Smooth muscle cell (in vitro differentiated cells): Measurements from ENCODE around the gene PI4KA. TPM values are rescaled to one million over a fixed set of nuclear protein-coding genes. Genes with fewer than 3 reads are reported as not detected.
"Not testable (repeated sequence)": the region's sequence is repeated elsewhere in the genome, so short reads cannot be mapped to it uniquely, and the experiment has no call there.

Source experiments
- DNase-seq: peaks from one replicate; lab custom pipeline; 2025; ENCODE audit not compliant: unreplicated experiment; lab: John Stamatoyannopoulos, UW
- H2AFZ ChIP-seq: fragments of 200-600 bp; sonication (generic); 2 replicates; pipeline ENCODE4 v1.6.0; 2016; ENCODE audit warnings: antibody characterized with exemption, low read depth, mild to moderate bottlenecking
- H3F3A ChIP-seq: fragments of 200-600 bp; sonication (generic); 2 replicates; pipeline ENCODE4 v1.6.0; 2017; ENCODE audit warnings: antibody characterized with exemption, low read depth
- H3K27ac ChIP-seq: fragments of 200-600 bp; sonication (generic); 2 replicates; pipeline ENCODE4 v1.5.1; 2016; ENCODE audit warnings: low read depth, mild to moderate bottlenecking
- H3K27me3 ChIP-seq: fragments of 200-600 bp; sonication (generic); 2 replicates; pipeline ENCODE4 v1.6.1; 2016; ENCODE audit warnings: low read depth, mild to moderate bottlenecking
- H3K36me3 ChIP-seq: fragments of 200-600 bp; sonication (generic); 2 replicates; pipeline ENCODE4 v1.5.1; 2016; ENCODE audit warnings: low read depth
- H3K4me1 ChIP-seq: fragments of 200-600 bp; sonication (generic); 2 replicates; pipeline ENCODE4 v1.5.1; 2016; ENCODE audit warnings: low read depth
- H3K4me2 ChIP-seq: fragments of 200-600 bp; sonication (generic); 2 replicates; pipeline ENCODE4 v1.6.0; 2016; ENCODE audit warnings: mild to moderate bottlenecking
- H3K4me3 ChIP-seq: fragments of 200-600 bp; sonication (generic); 2 replicates; pipeline ENCODE4 v1.5.1; 2016; ENCODE audit warnings: mild to moderate bottlenecking
- H3K79me2 ChIP-seq: fragments of 200-600 bp; sonication (generic); 2 replicates; pipeline ENCODE4 v1.6.0; 2016; ENCODE audit warnings: low read depth, mild to moderate bottlenecking
- H3K9ac ChIP-seq: fragments of 200-600 bp; sonication (generic); 2 replicates; pipeline ENCODE4 v1.6.0; 2016; ENCODE audit warnings: low read depth
- H3K9me3 ChIP-seq: fragments of 200-600 bp; sonication (generic); replicated peaks from 2 replicates; pipeline ENCODE4 v1.5.1; 2016; ENCODE audit warnings: low read depth
- H4K20me1 ChIP-seq: fragments of 200-600 bp; sonication (generic); 2 replicates; pipeline ENCODE4 v1.6.0; 2016; ENCODE audit warnings: low read depth
- CTCF ChIP-seq: fragments of 200-600 bp; sonication (generic); IDR thresholded peaks from 2 replicates; pipeline ENCODE4 v1.5.1; 2017; ENCODE audit warnings: borderline replicate concordance, mild to moderate bottlenecking, antibody characterized with exemption; ENCODE audit not compliant: insufficient read depth, poor library complexity, severe bottlenecking
- WGBS: methylation state at CpG from one replicate; pipeline ENCODE4 v1.1.7; 2016; ENCODE audit warnings: low lambda C conversion rate; 5-methylcytosine and 5-hydroxymethylcytosine counted together
- polyA plus RNA-seq: library from polyadenylated mRNA; unstranded; fragments of >200 nt; fragmentation: Nextera tagmentation; extraction: Ambion mirVana; gene quantifications from 2 replicates; pipeline ENCODE4 v1.2.1, GENCODE V29; 2016
- total RNA-seq: library from RNA; depleted of rRNA; stranded (reverse); fragments of >200 nt; gene quantifications from 2 replicates; pipeline ENCODE4 v1.2.3, GENCODE V29; 2014

Gene PI4KA
- total and polyA plus RNA-seq, 2 experiments from 2014 or later: 23.5 to 33.2 TPM

GRCh38 chr22:20773793-20774212, 84.8 kb downstream of the PI4KA start, which contains the start of gene SERPIND1:
SERPIND1 (plus strand) TSS chr22:20774113; CDS start chr22:20779313, 5,200 bp downstream.
- Histone ChIP-seq H3K4me3 (no peak within 1 kb of the TSS), H3F3A (no peaks in the 10 kb centered on the region), H3K27ac (no peak within 1 kb of the TSS), H3K9ac (no peak within 1 kb of the TSS), H3K9me3 (no peaks in the 10 kb centered on the region), H3K27me3 (no peaks in the 10 kb centered on the region), H3K4me1 (no peaks in the 10 kb centered on the region), H4K20me1 (no peaks in the 10 kb centered on the region), H3K79me2 (no peaks in the 10 kb centered on the region), H3K4me2 (no peak within 1 kb of the TSS), H2AFZ (no peak within 1 kb of the TSS), H3K36me3 (no peaks in the 10 kb centered on the region)
- TF ChIP-seq CTCF: no peak
- 89% methylated on average over 4 of the region's 4 CpGs for WGBS
- no peak for DNase-seq

- H3F3A ChIP-seq: no peaks in the 10 kb centered on the region
- H3K9me3 ChIP-seq: no peaks in the 10 kb centered on the region
- no peaks in the 10 kb centered on the region for H4K20me1 ChIP-seq
- no peaks in the 10 kb centered on the region for H3K4me1 ChIP-seq
- H3K27me3 ChIP-seq: no peaks in the 10 kb centered on the region
- no peak overlapping the region for H3K4me3 ChIP-seq
- no peak overlapping the region for H3K4me2 ChIP-seq
- no peak for TF ChIP-seq CTCF
- H3K27ac ChIP-seq: no peak overlapping the region
- H2AFZ ChIP-seq: no peak overlapping the region
- WGBS: 90% methylated on average over 9 of the region's 9 CpGs
- DNase-seq: no peak
- H3K9ac ChIP-seq: no peak overlapping the region
- no peaks in the 10 kb centered on the region for H3K79me2 ChIP-seq
- H3K36me3 ChIP-seq: no peaks in the 10 kb centered on the region
Observed at GRCh38 chr22:20771918-20772625, 86.5 kb downstream of the PI4KA start.

GRCh38 chr22:20769496-20769826, 89.2 kb downstream of the PI4KA start:
- H3K27ac ChIP-seq, H3K4me2 ChIP-seq, H2AFZ ChIP-seq, H3K9me3 ChIP-seq, H4K20me1 ChIP-seq, H3K9ac ChIP-seq, H3K36me3 ChIP-seq, H3K79me2 ChIP-seq, H3K4me3 ChIP-seq, H3K4me1 ChIP-seq, H3F3A ChIP-seq, DNase-seq, H3K27me3 ChIP-seq: not testable (repeated sequence)
- 98% methylated on average over 9 of the region's 9 CpGs for WGBS

- no peak overlapping the region for H3K9ac ChIP-seq
- 96% methylated on average over 7 of the region's 7 CpGs for WGBS
- H3K4me2 ChIP-seq: no peak overlapping the region
- H3K79me2 ChIP-seq: no peaks in the 10 kb centered on the region
- H3K27me3 ChIP-seq: no peaks in the 10 kb centered on the region
- H3K27ac ChIP-seq: no peak overlapping the region
- DNase-seq: no peak
- H3K36me3 ChIP-seq: peaks cover 13% of the 10 kb centered on the region
- H3K4me3 ChIP-seq: no peak overlapping the region
- H3K4me1 ChIP-seq: no peaks in the 10 kb centered on the region
- H3F3A ChIP-seq: no peaks in the 10 kb centered on the region
- no peak overlapping the region for H2AFZ ChIP-seq
- no peak for TF ChIP-seq CTCF
- no peaks in the 10 kb centered on the region for H4K20me1 ChIP-seq
- H3K9me3 ChIP-seq: no peaks in the 10 kb centered on the region
Observed at GRCh38 chr22:20766530-20766929, 92.1 kb downstream of the PI4KA start.
